LNCAP (cell line): ENCODE measurements around the gene STPG3.

Experiments
- TF ChIP-seq, protein P1 (sequence below): fragments of 450-650 bp; IDR thresholded peaks from 2 replicates; pipeline ENCODE4 v1.5.1; 2017; ENCODE audit warnings: mild to moderate bottlenecking

STPG3 gene

DNA sequence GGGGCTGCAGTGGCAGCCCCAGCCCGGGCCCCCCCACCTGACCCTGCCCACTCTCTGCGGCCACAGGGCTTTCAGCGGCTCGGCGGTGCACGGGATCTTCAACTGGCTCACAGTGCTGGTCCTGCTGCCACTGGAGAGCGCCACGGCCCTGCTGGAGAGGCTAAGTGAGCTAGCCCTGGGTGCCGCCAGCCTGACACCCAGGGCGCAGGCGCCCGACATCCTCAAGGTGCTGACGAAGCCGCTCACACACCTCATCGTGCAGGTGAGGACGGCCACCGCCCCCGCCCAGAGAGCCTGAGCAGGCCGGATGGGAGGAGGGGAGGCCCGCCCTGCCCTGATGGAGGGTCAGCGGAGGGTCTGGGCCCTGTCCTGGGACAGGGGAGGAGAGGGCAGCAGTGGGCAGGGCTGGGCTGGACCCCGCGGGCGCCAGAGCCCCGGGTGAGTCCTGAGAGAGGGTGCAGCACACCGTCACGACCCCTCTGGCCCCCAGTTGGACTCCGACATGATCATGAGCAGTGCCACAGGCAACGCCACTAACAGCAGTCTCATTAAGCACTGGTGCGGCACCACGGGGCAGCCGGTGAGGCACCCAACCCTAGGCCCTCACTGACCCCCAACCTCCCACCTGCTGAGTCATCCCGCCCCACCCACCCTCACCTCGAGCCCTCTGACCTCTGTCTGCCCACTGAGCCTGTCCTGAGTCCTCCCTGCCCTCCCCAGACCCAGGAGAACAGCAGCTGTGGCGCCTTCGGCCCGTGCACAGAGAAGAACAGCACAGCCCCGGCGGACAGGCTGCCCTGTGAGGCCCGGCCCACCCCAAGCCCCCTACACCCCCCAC, 17.7 kb upstream of the STPG3 start:
- TF ChIP-seq, protein P1, sequence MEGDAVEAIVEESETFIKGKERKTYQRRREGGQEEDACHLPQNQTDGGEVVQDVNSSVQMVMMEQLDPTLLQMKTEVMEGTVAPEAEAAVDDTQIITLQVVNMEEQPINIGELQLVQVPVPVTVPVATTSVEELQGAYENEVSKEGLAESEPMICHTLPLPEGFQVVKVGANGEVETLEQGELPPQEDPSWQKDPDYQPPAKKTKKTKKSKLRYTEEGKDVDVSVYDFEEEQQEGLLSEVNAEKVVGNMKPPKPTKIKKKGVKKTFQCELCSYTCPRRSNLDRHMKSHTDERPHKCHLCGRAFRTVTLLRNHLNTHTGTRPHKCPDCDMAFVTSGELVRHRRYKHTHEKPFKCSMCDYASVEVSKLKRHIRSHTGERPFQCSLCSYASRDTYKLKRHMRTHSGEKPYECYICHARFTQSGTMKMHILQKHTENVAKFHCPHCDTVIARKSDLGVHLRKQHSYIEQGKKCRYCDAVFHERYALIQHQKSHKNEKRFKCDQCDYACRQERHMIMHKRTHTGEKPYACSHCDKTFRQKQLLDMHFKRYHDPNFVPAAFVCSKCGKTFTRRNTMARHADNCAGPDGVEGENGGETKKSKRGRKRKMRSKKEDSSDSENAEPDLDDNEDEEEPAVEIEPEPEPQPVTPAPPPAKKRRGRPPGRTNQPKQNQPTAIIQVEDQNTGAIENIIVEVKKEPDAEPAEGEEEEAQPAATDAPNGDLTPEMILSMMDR, result no peak

DNA sequence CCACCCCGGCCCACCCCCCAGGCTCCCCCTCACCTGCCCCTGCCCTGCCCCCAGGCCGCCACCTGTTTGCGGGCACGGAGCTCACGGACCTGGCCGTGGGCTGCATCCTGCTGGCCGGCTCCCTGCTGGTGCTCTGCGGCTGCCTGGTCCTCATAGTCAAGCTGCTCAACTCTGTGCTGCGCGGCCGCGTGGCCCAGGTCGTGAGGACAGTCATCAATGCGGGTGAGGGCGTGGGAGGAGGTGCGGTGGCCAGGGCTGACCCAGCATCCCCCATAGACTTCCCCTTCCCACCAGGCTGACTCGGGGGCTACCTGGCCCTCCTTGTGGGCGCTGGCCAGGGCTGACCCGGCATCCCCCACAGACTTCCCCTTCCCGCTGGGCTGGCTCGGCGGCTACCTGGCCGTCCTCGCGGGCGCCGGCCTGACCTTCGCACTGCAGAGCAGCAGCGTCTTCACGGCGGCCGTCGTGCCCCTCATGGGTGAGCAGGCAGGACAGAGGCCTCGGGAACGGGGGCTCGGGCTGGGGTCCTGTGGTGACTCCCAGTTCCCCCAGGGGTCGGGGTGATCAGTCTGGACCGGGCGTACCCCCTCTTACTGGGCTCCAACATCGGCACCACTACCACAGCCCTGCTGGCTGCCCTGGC, 16.9 kb upstream of the STPG3 start:
- TF ChIP-seq, protein P1, result no peak

DNA sequence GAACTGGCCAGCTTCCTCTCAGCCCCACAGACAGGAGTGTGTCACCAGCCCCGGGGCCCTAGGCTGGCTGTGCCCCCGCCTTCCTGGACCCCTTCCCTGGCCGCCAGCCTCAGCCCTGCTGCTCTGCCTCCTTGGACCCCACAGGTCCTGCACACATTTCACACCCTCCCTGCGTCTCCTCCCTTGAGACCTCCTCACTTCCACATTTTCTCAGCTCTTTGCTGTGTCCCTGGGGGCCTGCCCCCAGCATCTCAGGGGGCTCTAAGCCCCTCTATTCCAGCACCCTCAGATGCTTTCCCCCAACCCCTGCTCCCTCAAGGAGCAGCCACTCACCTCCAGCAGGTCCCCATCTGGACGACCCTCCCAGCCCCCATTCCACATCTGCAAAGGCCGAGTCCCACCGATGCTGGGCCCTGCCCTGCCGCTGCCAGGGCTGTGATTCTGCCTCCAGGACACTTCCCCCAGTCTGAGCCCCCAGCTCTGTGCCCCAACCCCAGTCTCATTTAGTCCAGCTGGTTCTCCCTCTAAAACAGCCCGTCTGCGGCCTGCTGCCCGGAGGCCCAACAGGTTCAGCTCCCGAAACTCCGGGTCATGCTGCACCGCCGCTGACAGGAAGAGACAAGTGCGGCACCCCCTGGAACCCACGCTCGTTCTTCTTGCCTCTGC, 16.2 kb upstream of the STPG3 start:
- TF ChIP-seq, protein P1, result no peak

DNA sequence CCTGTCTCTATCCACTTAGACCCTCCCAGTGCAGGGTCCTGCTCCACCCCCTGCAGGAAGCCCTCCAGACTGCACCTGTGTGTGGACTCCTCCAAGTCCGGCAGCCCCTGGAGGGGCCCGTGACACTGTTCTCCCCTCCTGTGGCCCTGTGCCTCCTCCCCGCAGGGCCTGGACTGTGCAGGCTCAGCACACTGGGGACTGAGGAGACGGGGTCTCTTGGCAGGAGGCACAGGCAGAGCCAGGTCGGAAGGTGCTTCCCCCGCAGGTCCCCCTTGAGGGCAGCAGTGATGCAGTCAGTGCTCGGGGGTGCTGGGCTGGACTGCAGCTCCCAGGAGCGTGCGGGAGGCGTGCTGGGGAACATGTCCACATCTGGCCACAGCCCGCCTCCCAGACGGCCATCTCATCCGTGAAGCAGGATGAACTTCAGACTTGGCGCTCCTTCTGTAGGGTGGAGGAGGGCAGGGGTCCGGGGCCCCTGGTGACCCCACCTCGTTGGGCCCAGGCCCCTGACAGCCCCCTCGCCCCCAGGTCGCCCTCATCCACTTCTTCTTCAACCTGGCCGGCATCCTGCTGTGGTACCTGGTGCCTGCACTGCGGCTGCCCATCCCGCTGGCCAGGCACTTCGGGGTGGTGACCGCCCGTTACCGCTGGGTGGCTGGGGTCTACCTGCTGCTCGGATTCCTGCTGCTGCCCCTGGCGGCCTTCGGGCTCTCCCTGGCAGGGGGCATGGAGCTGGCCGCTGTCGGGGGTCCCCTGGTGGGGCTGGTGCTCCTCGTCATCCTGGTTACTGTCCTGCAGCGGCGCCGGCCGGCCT, 15.5 kb upstream of the STPG3 start:
- TF ChIP-seq, protein P1, result no peak

DNA sequence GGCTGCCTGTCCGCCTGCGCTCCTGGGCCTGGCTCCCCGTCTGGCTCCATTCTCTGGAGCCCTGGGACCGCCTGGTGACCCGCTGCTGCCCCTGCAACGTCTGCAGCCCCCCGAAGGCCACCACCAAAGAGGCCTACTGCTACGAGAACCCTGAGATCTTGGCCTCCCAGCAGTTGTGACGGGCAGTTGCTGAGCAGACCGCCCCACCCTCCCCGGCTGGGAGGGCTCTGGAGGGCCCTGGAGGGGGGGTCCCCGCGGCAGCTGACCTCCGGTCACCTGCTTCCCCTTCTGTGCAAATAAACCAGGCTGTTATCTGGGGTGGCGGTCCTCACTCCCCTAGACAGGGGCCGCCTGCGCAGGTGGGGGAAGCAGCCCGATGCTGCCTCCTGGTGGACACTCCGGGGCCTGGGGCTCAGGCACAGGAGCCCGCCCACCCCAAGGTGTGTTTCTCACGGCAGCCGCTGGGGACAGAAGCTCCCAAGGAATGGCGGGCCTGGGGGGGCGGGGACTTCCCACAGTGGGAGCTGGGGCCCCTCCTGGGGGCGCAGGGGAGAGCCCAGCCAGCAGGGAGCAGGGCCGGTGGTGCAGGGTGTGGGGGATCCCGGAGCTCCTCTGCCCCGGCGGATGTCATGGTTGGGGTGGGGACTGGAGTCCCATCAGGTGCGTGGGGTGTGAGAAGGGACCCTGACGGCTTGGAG, 14.7 kb upstream of the STPG3 start:
- TF ChIP-seq, protein P1, result peak; percentile 99

DNA sequence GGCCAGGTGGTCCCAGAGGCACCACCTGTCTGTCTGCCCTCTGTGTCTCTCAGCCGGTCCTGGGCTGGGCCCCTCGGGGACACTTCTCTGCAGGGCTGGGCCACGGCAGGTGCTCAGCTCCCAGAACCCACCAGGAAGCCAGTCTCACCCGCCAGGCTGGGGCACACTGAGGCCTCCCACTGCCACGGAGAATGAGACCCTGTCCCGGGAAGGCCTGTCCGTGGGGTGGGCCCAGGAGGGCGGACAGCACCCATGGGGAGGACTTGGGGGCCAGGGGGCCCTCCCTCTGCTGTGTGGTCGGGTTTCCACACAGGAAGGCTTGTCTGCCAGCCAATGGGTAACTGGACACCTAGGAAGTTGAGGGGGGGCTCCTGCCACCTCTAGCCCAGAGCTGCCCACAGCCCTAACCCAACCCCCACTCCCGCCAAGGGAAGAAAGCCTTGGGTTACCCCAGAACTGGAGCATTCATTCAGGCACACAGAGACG, 14.1 kb upstream of the STPG3 start:
- TF ChIP-seq, protein P1, result no peak
